Hepatocyte (in vitro differentiated cells): ENCODE measurements around the gene KIFC3. TPM values are rescaled to one million over a fixed set of nuclear protein-coding genes. Genes with fewer than 3 reads are reported as not detected.

ENCODE experiments used
- DNase-seq: peaks from one replicate; pipeline ENCODE4 v3.0.0-alpha.2; 2016; ENCODE audit warnings: low spot score
- H2AFZ ChIP-seq: fragments of 200-600 bp; sonication (generic); 2 replicates; pipeline ENCODE4 v1.6.0; 2016; ENCODE audit warnings: antibody characterized with exemption, mild to moderate bottlenecking
- H3K27ac ChIP-seq: fragments of 200-600 bp; sonication (generic); 2 replicates; pipeline ENCODE4 v1.5.1; 2016; ENCODE audit warnings: mild to moderate bottlenecking
- H3K27me3 ChIP-seq: fragments of 200-600 bp; sonication (generic); 2 replicates; pipeline ENCODE4 v1.6.1; 2016
- H3K36me3 ChIP-seq: fragments of 200-600 bp; sonication (generic); replicated peaks from 2 replicates; pipeline ENCODE4 v1.5.1; 2016; ENCODE audit warnings: low read depth; ENCODE audit not compliant: insufficient read depth
- H3K4me1 ChIP-seq: fragments of 200-600 bp; sonication (generic); 2 replicates; pipeline ENCODE4 v1.5.1; 2016; ENCODE audit warnings: mild to moderate bottlenecking, moderate library complexity; ENCODE audit not compliant: insufficient read depth
- H3K4me2 ChIP-seq: fragments of 200-600 bp; sonication (generic); 2 replicates; pipeline ENCODE4 v1.6.0; 2016
- H3K4me3 ChIP-seq: fragments of 200-600 bp; sonication (generic); 2 replicates; pipeline ENCODE4 v1.5.1; 2016; ENCODE audit warnings: mild to moderate bottlenecking
- H3K79me2 ChIP-seq: fragments of 200-600 bp; sonication (generic); 2 replicates; pipeline ENCODE4 v1.6.0; 2017; ENCODE audit warnings: mild to moderate bottlenecking
- H3K9me2 ChIP-seq: fragments of 200-600 bp; sonication (generic); replicated peaks from 2 replicates; pipeline ENCODE4 v1.6.0; 2017; ENCODE audit warnings: mild to moderate bottlenecking; ENCODE audit not compliant: insufficient read depth
- H3K9me3 ChIP-seq: fragments of 200-600 bp; sonication (generic); 2 replicates; pipeline ENCODE4 v1.5.1; 2016; ENCODE audit warnings: low read depth, mild to moderate bottlenecking
- H4K20me1 ChIP-seq: fragments of 200-600 bp; sonication (generic); 2 replicates; pipeline ENCODE4 v1.6.0; 2016; ENCODE audit warnings: mild to moderate bottlenecking; ENCODE audit not compliant: insufficient read depth, poor library complexity, severe bottlenecking
- CTCF ChIP-seq: fragments of 200-600 bp; sonication (generic); IDR thresholded peaks from 2 replicates; pipeline ENCODE4 v1.5.1; 2016; ENCODE audit warnings: antibody characterized with exemption, mild to moderate bottlenecking; ENCODE audit not compliant: poor library complexity
- EZH2 ChIP-seq: fragments of 200-600 bp; sonication (generic); IDR thresholded peaks from 2 replicates; pipeline ENCODE4 v1.6.1; 2016; ENCODE audit warnings: antibody characterized with exemption, mild to moderate bottlenecking, borderline replicate concordance
- EZH2phosphoT487 ChIP-seq: fragments of 200-600 bp; sonication (generic); IDR thresholded peaks from one replicate; pipeline ENCODE4 v1.6.1; 2018; ENCODE audit warnings: antibody characterized with exemption, mild to moderate bottlenecking, low read depth, moderate library complexity; ENCODE audit not compliant: unreplicated experiment, severe bottlenecking
- WGBS: methylation state at CpG from one replicate; pipeline ENCODE4 v1.1.6; 2016; ENCODE audit warnings: low lambda C conversion rate; ENCODE audit errors: missing lambda C conversion rate; 5-methylcytosine and 5-hydroxymethylcytosine counted together
- polyA plus RNA-seq: library from polyadenylated mRNA; unstranded; fragments of >200 nt; fragmentation: Nextera tagmentation; extraction: Ambion mirVana; gene quantifications from 2 replicates; pipeline ENCODE4 v1.2.1, GENCODE V29; 2016
- total RNA-seq: library from RNA; depleted of rRNA; stranded (reverse); fragments of >200 nt; gene quantifications from 2 replicates; pipeline ENCODE4 v1.2.3, GENCODE V29; 2014

KIFC3 gene
- total and polyA plus RNA-seq, 2 experiments from 2014 or later = 49.7 to 55.3 TPM

GRCh38 chr16:57734925-57735754 is 67.2 kb downstream of the KIFC3 start:
- Histone ChIP-seq H3K27me3 (no peaks in the 10 kb centered on the region), H2AFZ (peak overlapping the region; percentile 51), H3K4me1 (peaks cover 19% of the 10 kb centered on the region), H3K79me2 (no peaks in the 10 kb centered on the region), H3K36me3 (no peaks in the 10 kb centered on the region), H3K9me3 (no peaks in the 10 kb centered on the region), H3K4me3 (peak overlapping the region; percentile 16), H3K9me2 (no peaks in the 10 kb centered on the region), H3K27ac (peak overlapping the region; percentile 86), H4K20me1 (no peaks in the 10 kb centered on the region), H3K4me2 (peak overlapping the region; percentile 84)
- TF ChIP-seq EZH2phosphoT487 (no peak), EZH2 (no peak), CTCF (no peak)
- peak; percentile 99 for DNase-seq
- WGBS = 3% methylated on average over 41 of the region's 45 CpGs

- H3K4me1 ChIP-seq = peaks cover 19% of the 10 kb centered on the region
- no peak for TF ChIP-seq EZH2
- TF ChIP-seq EZH2phosphoT487 = no peak
- no peak for TF ChIP-seq CTCF
- peak overlapping the region; percentile 16 for H3K4me3 ChIP-seq
- WGBS = 68% methylated on average over 20 of the region's 20 CpGs
- peak overlapping the region; percentile 86 for H3K27ac ChIP-seq
- H4K20me1 ChIP-seq = no peaks in the 10 kb centered on the region
- DNase-seq = no peak
- H2AFZ ChIP-seq = peak overlapping the region; percentile 51
- H3K36me3 ChIP-seq = no peaks in the 10 kb centered on the region
- H3K27me3 ChIP-seq = no peaks in the 10 kb centered on the region
- no peaks in the 10 kb centered on the region for H3K9me3 ChIP-seq
- H3K79me2 ChIP-seq = no peaks in the 10 kb centered on the region
- H3K9me2 ChIP-seq = no peaks in the 10 kb centered on the region
- H3K4me2 ChIP-seq = peak overlapping the region; percentile 77
Measured at GRCh38 chr16:57734308-57734924, 67.9 kb downstream of the KIFC3 start.

GRCh38 chr16:57732714-57733113 is 69.6 kb downstream of the KIFC3 start:
- Histone ChIP-seq H3K27me3 (no peaks in the 10 kb centered on the region), H3K36me3 (no peaks in the 10 kb centered on the region), H2AFZ (no peak overlapping the region), H3K4me2 (no peak overlapping the region), H3K79me2 (no peaks in the 10 kb centered on the region), H3K27ac (no peak overlapping the region), H3K4me3 (no peak overlapping the region), H3K4me1 (peaks cover 19% of the 10 kb centered on the region), H3K9me3 (no peaks in the 10 kb centered on the region), H4K20me1 (no peaks in the 10 kb centered on the region), H3K9me2 (no peaks in the 10 kb centered on the region)
- TF ChIP-seq EZH2phosphoT487 = no peak
- no peak for TF ChIP-seq CTCF
- TF ChIP-seq EZH2 = no peak
- 85% methylated on average over 2 of the region's 2 CpGs for WGBS
- DNase-seq = no peak
